Osteoblast (primary cell): ENCODE data around the gene FBXL7. TPM values are rescaled to one million over a fixed set of nuclear protein-coding genes. Genes with fewer than 3 reads are reported as not detected.

ENCODE experiments used
- DNase-seq: peaks from one replicate; pipeline ENCODE4 v3.0.0; 2011; ENCODE audit warnings: low spot score, mixed read lengths; ENCODE audit not compliant: insufficient read length; ENCODE audit errors: missing footprints
- H2AFZ ChIP-seq: 2 replicates; pipeline ENCODE4 v1.6.0; 2011; ENCODE audit warnings: mild to moderate bottlenecking, low read length
- H3K27ac ChIP-seq: 2 replicates; pipeline ENCODE4 v1.5.1; 2011; ENCODE audit warnings: mild to moderate bottlenecking, low read depth, low read length, moderate library complexity
- H3K27me3 ChIP-seq: 2 replicates; pipeline ENCODE4 v1.6.0; 2012; ENCODE audit warnings: mild to moderate bottlenecking, control low read depth, inconsistent platforms, low read length, moderate library complexity; ENCODE audit not compliant: insufficient read depth
- H3K36me3 ChIP-seq: 2 replicates; pipeline ENCODE4 v1.5.1; 2011; ENCODE audit warnings: mild to moderate bottlenecking, low read length, control low read depth, moderate library complexity; ENCODE audit not compliant: insufficient read depth
- H3K4me1 ChIP-seq: 2 replicates; pipeline ENCODE4 v1.5.1; 2011; ENCODE audit warnings: mild to moderate bottlenecking, low read length, control low read depth, moderate library complexity; ENCODE audit not compliant: insufficient read depth
- H3K4me2 ChIP-seq: 2 replicates; pipeline ENCODE4 v1.6.0; 2011; ENCODE audit warnings: mild to moderate bottlenecking, low read length; ENCODE audit not compliant: insufficient read depth
- H3K4me3 ChIP-seq: fragments of 200-600 bp; sonication (generic); 3 replicates; pipeline ENCODE4 v1.5.1; 2012; ENCODE audit warnings: mild to moderate bottlenecking, low read length, inconsistent platforms; ENCODE audit not compliant: insufficient read depth
- H3K79me2 ChIP-seq: 2 replicates; pipeline ENCODE4 v1.6.0; 2012; ENCODE audit warnings: mild to moderate bottlenecking, low read length, control low read depth, inconsistent platforms; ENCODE audit not compliant: insufficient read depth
- H3K9me3 ChIP-seq: 2 replicates; pipeline ENCODE4 v1.5.1; 2011; ENCODE audit warnings: low read depth, low read length, control low read depth
- H4K20me1 ChIP-seq: 2 replicates; pipeline ENCODE4 v1.6.0; 2012; ENCODE audit warnings: mild to moderate bottlenecking, low read length, control low read depth; ENCODE audit not compliant: insufficient read depth
- CTCF ChIP-seq: IDR thresholded peaks from 2 replicates; pipeline ENCODE4 v1.5.1; 2011; ENCODE audit warnings: mild to moderate bottlenecking, low read depth, low read length, moderate library complexity; ENCODE audit errors: extremely low read depth
- total RNA-seq: library from RNA; depleted of rRNA; stranded (reverse); fragments of >200 nt; gene quantifications from 2 replicates; pipeline ENCODE4 v1.2.3, GENCODE V29; 2012

FBXL7 gene
- total RNA-seq, 1 donor = 13.4 TPM

- Histone ChIP-seq H3K4me3 (no peak overlapping the region), H3K27ac (no peak overlapping the region), H3K4me2 (no peak overlapping the region), H4K20me1 (peaks cover 8% of the 10 kb centered on the region), H3K79me2 (peaks cover 15% of the 10 kb centered on the region), H3K4me1 (peaks cover 6% of the 10 kb centered on the region), H2AFZ (no peak overlapping the region), H3K27me3 (no peaks in the 10 kb centered on the region), H3K9me3 (no peaks in the 10 kb centered on the region), H3K36me3 (no peaks in the 10 kb centered on the region)
- no peak for DNase-seq
- TF ChIP-seq CTCF = no peak
These were observed 174.7 kb downstream of the FBXL7 start for GRCh38 chr5:15674716-15675115.

- H3K4me3 ChIP-seq = no peak overlapping the region
- peaks cover 9% of the 10 kb centered on the region for H3K79me2 ChIP-seq
- no peaks in the 10 kb centered on the region for H3K36me3 ChIP-seq
- no peak overlapping the region for H3K27ac ChIP-seq
- no peaks in the 10 kb centered on the region for H3K27me3 ChIP-seq
- H3K4me2 ChIP-seq = no peak overlapping the region
- no peak for DNase-seq
- peaks cover 6% of the 10 kb centered on the region for H3K4me1 ChIP-seq
- H3K9me3 ChIP-seq = no peaks in the 10 kb centered on the region
- no peak overlapping the region for H2AFZ ChIP-seq
- H4K20me1 ChIP-seq = peaks cover 8% of the 10 kb centered on the region
- TF ChIP-seq CTCF = no peak
These were observed 176.6 kb downstream of the FBXL7 start for GRCh38 chr5:15676591-15676990.

- no peak overlapping the region for H3K4me3 ChIP-seq
- H3K4me1 ChIP-seq = peaks cover 6% of the 10 kb centered on the region
- no peak overlapping the region for H2AFZ ChIP-seq
- H3K9me3 ChIP-seq = no peaks in the 10 kb centered on the region
- peaks cover 14% of the 10 kb centered on the region for H3K79me2 ChIP-seq
- no peak overlapping the region for H3K4me2 ChIP-seq
- no peaks in the 10 kb centered on the region for H3K36me3 ChIP-seq
- H3K27me3 ChIP-seq = no peaks in the 10 kb centered on the region
- no peak for TF ChIP-seq CTCF
- peaks cover 16% of the 10 kb centered on the region for H4K20me1 ChIP-seq
- H3K27ac ChIP-seq = no peak overlapping the region
- DNase-seq = no peak
These were observed 179.2 kb downstream of the FBXL7 start for GRCh38 chr5:15679161-15679560.

GRCh38 chr5:15680455-15680854 lies 180.5 kb downstream of the FBXL7 start:
- peaks cover 8% of the 10 kb centered on the region for H3K4me1 ChIP-seq
- peaks cover 16% of the 10 kb centered on the region for H4K20me1 ChIP-seq
- DNase-seq = no peak
- H3K36me3 ChIP-seq = no peaks in the 10 kb centered on the region
- H3K4me2 ChIP-seq = no peak overlapping the region
- TF ChIP-seq CTCF = no peak
- H3K9me3 ChIP-seq = no peaks in the 10 kb centered on the region
- H3K27me3 ChIP-seq = no peaks in the 10 kb centered on the region
- H3K79me2 ChIP-seq = peaks cover 14% of the 10 kb centered on the region
- no peak overlapping the region for H3K27ac ChIP-seq
- no peak overlapping the region for H2AFZ ChIP-seq
- no peak overlapping the region for H3K4me3 ChIP-seq
